Mammary epithelial cell (primary cell): ENCODE data around the gene C6orf62.

Experiments used
- EZH2 ChIP-seq: IDR thresholded peaks from 2 replicates; pipeline ENCODE4 v1.6.1; 2012; ENCODE audit warnings: low read length, inconsistent platforms, borderline replicate concordance
- TF ChIP-seq, protein P1 (sequence below), 2 donors: IDR thresholded peaks in 1 of 2; conservative IDR thresholded peaks in 1 of 2; 2 replicates each; pipeline ENCODE4 v1.5.1; 2011 to 2012; ENCODE audit warnings: inconsistent platforms in 2 of 2, low read length in 2 of 2, mild to moderate bottlenecking in 2 of 2, control low read depth in 1 of 2, low read depth in 1 of 2; ENCODE audit not compliant: insufficient read depth in 1 of 2; ENCODE audit errors: extremely low read depth in 1 of 2

GRCh38 chr6:24743265-24743943, 24.4 kb upstream of the C6orf62 start:
- TF ChIP-seq, protein P1, sequence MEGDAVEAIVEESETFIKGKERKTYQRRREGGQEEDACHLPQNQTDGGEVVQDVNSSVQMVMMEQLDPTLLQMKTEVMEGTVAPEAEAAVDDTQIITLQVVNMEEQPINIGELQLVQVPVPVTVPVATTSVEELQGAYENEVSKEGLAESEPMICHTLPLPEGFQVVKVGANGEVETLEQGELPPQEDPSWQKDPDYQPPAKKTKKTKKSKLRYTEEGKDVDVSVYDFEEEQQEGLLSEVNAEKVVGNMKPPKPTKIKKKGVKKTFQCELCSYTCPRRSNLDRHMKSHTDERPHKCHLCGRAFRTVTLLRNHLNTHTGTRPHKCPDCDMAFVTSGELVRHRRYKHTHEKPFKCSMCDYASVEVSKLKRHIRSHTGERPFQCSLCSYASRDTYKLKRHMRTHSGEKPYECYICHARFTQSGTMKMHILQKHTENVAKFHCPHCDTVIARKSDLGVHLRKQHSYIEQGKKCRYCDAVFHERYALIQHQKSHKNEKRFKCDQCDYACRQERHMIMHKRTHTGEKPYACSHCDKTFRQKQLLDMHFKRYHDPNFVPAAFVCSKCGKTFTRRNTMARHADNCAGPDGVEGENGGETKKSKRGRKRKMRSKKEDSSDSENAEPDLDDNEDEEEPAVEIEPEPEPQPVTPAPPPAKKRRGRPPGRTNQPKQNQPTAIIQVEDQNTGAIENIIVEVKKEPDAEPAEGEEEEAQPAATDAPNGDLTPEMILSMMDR (conservative IDR thresholded peaks at IDR 0.05 in 1 of 2, IDR thresholded peaks at IDR 0.05 in 1 of 2; ENCODE audit: extremely low read depth in 1 of 2, insufficient read depth in 1 of 2, low read depth in 1 of 2, low read length in 2 of 2), result no peak
- no peak for TF ChIP-seq EZH2
